NCI-H1930 (cell line): Measurements from ENCODE around the gene PLGRKT.

Experiments
- DNase-seq, 2 experiments: peaks; one replicate each; lab custom pipeline; 2025; lab: John Stamatoyannopoulos, UW

PLGRKT gene

DNA sequence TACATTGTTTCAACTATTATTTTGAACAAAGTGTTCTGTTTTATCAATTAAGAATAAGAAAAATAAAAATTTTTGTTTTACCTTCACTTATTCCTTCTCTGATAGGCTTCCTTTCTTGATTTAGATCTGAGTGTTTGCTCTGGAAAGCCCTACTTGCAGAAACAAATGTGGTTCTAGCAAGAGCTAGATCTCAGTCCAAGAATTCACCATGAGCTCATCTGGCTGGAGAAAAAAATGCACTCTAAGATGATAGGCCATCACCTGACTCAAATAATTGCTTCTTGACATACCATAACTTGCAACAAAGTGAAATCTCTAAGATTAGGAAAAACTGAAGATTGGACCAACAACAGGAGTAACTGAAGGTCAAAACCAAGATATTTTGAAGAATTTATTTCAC is 126.9 kb downstream of the PLGRKT start:
- DNase-seq: no peak
